Bone marrow (tissue), 2 donors: ENCODE data around the gene RAB44.

Experiments used
- DNase-seq, 2 donors: peaks; one replicate each; lab custom pipeline; 2025; lab: John Stamatoyannopoulos, UW

Gene RAB44

DNA sequence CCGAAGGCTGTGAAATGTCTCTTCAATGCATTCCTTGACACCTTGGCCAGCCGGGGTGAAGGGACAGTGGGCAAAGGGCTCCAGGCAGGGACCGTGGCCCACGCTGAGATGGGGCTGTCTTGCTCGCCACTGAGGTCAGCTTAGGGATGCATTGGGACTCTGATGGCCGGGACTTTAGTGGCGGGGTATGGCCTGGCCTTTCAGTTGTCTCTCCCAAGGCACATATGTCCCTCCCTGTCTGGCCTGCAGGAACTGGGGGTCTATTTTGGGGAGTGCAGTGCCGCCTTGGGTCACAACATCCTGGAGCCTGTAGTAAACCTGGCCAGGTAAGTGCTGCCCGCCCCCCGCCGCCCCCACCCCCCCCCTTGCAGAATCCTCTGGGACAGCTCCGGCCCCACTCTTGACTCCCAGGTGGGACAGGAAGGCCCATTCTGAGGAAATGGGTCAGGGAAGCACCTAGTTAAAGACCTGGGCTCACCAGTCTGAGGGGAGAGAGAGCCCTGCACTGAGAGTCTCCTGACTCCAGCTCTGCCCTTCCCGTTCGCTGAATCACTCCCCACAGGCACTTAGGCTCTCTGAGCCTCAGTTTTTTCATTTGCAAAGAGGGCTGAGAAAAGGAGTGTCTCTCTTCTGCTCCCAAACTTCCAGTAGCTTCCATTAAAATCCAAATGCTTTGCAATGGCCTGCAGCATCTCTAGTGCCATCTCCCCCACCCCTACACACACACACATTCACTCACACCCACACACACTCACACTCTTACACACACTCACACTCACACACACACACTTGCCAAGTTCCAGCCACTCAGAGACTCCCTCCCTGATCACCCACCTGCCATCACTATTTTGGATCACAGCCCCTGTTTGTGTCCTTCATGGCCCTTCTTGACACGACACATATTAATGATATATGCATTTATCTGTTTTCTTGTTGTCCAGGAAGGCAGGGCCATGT lies 33.1 kb downstream of the RAB44 start:
- DNase-seq, result no peak

DNA sequence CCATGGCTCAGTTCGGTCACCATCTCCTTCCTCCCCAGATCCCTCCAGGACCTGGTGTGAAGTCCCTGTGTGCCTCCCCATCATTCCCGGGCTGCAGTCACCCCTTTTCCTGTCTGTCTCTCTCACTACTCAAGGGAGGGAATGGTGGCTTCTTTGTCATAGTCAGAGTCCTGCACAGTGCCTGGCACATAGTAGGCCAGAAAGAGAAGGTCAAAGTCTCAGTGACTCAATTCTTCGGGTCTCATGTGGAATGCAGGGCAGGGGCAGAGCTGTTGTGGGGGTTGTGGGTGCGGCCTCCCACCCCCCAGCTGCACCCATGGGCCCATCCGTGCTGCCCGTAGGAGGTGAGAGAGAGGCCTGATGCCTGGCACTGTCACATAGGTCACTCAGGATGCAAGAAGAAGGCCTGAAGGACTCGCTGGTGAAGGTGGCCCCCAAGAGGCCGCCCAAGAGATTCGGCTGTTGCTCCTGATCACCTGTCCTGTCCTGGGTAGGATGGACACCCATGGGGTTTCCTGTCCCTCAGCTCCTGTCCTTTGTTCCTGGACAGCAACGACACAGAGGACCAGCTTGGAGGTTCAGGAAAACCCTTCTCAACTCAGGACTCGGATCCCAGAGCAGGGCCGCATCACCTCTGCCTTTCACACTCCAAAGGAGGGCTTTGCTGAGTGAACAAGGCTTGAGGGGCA lies 34.1 kb downstream of the RAB44 start:
- DNase-seq, result no peak

DNA sequence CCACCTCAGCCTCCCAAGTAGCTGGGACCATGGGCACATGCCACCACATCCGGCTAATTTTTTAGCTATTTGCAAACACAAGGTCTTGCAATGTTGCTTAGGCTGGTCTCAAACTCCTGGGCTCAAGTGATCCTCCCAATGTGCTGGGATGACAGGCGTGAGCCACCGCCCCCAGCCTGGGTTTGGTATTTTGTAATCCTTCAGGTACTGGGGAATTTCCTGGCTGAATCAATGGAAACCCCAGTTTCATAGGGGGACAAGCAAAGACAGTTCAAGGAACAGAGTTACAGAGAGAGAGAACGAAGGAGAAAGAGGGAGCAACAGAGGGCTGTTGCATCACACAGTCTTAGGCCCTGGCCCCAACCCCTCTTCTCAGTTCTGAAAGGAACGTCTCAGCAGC lies 35.7 kb downstream of the RAB44 start:
- DNase-seq, result no peak

DNA sequence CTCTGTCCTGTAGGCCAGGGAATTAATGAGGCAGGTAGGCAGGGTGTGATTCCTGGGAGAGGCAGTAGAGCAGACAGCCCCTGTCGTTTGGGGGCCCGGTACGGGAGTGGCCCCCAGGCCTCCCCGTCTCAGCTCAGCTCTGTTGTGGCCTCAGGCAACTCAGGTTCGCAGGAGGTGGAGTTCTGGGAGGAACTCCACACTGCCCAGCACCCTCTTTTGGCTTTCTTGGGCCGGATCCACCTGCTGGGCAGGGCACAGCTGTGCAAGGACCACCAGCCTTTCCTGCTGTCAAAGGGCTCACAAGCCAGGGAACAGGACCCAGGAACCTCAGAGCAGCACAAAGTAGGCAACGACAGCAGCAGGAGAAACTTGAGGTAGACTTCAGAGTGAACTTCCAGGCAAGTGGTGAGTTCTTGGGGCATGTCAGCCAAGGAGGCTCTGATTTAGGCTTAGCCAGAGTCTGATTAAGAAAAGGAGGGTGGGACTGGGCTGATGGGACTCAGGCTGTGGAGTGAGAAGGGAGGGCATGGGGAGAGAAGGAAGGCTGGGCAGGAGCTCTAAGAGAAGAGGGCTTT lies 36.9 kb downstream of the RAB44 start:
- DNase-seq, result no peak

DNA sequence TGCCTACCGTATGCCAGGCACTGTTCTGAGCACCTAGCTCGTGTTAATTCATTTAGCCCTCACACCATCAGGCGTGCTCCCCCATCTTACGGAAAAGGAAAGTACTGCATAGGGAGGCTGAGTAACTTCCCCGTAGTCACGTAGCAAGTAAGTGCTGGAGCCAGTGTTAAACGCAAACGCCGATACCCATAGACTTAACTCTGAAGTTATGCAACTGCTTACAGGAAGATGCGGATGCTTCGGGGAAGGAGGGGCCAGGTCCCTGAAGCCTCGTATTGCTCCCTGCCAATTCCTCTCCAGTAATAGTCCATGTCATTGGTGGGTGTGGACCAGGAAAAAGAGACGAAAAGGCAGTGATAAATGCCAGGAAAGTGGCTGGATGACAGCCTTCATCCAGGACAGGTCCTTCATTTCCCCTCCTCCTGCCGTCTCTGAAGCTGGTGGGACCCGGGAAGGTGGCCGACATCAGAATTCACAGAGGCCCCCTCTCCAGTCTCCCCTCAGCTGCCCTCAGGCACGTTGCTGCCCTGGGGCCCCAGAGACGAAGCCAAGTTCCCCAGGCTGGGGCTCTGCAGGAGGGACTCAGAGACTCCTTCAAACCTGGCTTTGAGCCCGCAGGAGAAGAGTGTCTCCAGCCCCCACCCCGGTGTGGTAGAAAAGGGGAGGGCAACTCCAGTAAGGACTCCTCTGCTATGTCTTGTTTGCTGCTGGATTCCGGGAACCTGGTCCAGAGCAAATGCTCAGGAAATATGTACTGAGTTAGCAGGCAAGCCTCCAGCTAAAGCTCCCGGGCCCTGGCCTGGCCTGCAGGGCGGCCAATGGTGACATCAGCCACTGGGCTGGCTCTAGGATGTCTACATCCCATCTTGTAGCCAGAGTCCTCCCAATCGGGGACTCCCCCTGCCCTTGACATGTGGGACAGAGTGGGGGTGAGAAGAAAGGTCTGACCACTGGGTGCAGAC lies 37.8 kb downstream of the RAB44 start:
- peak in 1 of 2 donors; percentile 48 for DNase-seq

DNA sequence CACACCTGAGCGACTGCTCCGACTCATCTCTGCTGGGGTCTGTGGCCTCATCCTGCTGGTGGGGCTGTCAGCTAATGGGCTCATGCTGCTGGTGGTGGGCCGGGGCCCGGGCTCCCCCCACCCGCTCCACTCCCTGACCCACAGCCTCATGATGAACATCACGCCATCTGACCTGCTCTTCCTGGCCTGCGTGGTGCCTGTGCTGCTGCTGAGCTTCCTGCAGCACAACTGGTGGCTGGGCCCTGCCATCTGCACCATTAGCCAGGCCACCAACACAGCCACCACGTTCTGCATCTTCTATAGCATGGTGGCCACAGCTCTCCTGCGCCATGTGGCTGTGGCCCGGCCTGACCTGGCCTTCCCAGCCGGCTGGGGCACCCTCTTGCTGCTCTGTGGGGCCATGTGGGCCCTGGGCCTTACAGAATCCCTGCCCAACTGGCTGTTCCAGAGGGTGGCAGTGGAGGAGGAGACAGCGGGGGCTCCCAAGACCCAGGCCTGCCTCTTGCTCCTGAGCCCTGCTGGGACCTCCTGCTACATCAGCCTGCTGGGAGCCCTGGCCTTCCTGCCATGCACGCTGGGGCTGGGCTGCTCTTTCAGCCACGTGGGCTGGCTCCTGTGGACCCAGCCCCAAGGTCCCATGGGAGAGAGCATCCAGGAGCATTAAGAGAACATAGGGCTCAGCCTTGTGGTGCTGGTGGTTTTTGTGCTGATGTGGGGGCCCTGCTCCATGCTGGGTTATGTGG lies 39.6 kb downstream of the RAB44 start:
- DNase-seq, result no peak

DNA sequence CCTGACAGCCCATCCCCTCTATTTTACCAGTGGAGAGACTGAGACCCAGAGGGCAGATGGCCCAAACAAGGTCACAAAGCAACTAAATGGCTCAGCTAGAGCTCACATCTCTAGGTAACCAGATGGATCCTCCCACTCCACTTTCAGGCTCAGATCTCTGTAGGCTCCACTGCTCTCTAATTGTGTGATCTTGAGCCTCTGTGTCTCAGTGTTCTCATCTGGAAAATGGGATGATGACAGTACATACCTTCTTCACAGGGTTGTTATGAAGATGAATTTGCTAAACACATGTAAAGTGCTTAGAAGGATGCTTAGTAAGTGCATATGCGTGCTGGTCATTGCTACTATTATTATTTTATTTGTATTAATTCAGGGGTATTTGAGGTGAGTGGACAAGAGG lies 40.5 kb downstream of the RAB44 start:
- no peak for DNase-seq

DNA sequence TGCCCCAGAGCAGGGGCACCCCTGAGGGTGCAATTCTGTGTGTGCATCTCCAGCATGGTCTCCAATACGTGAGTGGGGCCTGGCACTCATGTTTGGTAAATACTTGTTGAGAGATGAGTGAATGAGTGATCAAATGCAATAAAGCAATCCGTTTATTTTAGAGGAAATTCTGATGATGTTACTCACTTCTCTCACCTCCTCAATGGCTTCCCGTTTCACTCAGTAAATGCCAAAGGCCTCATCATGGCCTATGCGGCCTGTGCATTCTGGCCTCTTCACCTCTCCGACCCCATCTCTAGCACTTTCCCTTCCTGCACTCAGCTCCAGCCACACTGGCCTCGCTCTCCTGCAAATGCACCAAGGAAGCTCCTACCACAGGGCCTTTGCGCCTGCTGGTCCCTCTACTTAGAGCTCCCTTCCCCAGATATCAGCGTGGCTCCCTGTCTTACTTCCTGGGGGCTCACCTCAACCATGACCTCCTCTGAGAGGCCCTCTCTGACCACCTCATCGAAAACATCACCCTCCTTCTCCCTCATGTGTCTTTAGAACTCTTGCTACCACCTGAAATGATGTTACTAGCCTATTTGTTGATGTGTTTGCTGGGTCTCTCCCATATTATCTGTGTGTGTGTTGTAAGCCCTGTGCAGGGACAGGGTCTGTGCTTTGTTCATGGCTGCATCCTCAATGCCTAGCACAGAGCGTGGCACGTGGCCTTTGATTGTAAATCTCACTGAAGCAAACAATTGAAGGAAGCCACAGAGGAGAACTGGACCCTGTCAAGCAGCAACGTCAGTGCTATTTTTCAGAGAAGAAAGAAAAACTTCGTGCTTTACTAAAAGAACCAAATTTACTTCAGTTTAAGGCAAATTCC lies 42.6 kb downstream of the RAB44 start:
- DNase-seq, result no peak

DNA sequence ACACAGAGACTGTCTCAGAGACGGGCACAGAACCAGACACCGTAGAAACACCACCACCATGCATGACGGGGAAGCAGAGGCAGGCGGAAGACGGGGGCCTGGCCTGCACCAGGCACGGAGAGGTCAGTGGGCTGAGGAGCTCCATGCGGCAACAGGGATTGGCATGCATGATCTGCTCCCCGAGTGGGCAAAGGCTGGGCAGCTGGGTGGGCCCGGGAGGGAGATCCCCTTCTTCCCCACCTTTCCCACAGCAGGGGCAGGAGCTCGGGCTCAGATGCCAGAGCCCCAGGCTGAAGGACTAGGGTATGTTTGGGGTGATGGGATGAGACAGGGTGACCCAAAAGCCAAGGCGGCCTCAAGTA lies 43.2 kb downstream of the RAB44 start:
- DNase-seq, result no peak

DNA sequence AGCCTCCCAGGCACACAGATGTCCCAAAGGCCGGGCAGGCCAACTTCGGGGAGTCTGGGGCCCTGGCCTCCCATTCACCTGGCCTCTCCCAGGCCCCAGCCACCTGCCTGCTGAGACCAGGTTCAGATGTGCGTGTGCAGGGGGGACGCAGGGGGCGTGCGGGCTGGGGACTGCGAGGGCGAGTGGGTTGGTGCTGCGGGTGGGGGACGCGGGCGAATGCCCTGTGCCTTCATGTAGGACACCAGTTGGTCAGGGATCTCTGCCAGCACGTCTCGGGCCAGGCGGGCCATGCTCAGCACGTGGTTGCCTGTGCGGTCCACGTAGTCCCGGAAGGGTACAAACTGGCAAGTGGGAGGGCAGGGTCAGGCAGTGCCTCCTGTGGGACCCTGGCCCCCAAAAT lies 44.5 kb downstream of the RAB44 start:
- DNase-seq, result no peak

DNA sequence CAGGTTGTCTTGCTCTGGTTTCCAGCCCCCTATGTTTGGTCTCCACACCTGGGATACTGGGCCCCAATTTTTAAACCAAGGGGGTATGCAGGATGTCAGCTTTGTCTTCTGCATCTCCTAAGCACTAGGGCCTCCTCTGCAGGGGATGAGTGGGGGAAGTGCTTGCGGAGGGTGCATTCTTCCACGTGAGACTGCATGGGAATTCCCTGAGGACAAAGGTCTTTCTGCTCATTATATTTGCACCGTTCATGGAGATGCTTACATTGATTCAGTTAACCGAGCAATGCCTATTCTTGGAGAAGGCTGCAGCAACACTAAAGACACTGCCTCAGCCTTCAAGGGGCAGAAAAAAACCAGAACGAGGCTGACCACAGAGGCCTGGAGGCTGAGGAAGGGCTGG lies 45.4 kb downstream of the RAB44 start:
- no peak for DNase-seq

DNA sequence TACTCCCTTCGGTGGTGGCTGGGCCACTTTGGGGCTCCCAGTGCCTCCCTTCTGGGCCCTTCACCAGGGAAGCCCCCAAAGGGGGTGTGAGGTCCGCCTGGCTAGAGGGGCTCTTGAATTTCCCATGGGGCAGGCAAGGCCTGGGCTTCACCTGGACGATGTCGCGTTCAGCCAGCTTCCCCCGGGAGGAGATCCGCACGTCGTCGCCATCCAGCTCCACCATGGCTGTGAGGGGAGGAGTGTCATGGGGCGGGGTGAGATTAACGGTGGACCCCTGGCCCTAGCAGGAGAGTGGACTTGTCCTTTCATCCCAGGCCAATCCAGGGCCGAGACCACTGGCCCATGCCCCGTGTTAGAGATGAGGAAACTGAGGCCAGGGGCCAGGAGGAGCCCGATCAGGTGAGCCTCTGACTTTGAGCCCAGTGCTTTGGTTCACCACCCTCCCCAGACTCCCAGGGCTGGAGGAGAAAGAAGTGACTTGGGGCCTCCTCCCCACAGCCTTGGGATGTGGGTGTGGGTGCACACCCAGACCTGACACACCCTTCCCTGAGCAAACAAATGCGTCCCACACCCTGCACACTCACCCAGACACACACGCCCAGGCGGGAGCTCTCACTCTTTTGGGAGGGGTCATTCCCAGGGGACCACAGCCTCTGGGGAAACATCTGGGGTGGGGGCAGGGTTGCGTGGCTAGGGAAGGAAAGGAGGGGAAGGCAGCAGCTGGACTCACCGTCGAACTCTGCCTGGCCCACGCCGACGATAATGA lies 46.1 kb downstream of the RAB44 start:
- no peak for DNase-seq

DNA sequence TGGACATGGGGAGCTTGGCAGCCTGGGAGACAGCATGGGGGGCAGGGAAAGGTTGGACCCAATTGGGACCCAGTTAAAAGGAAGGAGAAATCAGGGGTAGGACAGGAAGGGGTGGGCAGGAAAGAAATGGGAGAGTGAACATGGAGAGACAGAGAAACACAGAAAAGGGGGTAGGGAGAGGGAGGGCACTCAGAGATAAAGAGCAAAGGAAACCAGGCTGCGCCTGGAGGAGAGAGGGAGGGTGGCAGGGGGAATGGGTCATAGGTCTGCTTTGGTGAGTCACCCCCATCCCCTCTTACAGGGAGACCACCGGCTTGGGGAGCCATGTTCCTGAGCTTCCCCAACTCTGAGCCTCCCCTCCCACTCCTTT lies 46.7 kb downstream of the RAB44 start:
- DNase-seq, result no peak

DNA sequence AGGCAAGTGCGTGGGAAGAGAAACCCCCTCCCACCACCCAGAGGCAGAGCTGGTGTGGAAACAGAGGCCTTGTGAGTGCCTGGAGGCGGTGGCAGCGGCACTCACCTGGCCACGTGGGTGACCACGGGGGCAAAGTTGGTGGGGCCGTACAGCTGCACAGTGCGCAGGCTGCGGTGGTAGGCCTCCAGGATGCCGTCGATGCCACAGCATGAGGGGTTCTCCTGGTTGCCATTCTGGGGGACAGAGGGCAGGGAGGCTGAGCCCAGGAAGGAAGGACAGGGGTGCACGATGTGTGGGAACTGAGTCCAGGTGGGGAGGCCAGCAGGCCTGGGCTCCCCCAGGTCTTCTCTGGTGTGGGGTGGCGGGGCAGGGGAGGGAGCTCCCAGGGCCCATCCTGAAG lies 47.7 kb downstream of the RAB44 start:
- DNase-seq, result no peak

DNA sequence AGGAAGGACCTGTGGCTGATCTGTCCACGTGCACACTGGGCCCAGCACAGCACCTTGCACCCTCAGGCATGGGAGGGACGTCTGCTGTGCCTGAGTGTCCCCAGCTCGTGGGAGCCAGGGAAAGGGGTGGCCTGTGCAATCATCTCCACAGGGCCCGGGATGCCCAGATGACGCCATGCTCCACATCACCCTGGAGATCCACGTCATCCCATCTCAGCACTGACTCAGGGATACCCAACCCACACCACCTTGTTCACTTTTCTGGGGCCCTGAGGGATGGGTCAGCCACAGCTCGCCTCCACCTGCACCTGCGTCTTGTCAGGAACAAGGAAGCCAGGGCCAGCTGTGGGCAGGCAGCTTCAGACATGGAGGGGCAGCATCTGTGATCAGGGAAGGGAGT lies 48.2 kb downstream of the RAB44 start:
- DNase-seq, result no peak

DNA sequence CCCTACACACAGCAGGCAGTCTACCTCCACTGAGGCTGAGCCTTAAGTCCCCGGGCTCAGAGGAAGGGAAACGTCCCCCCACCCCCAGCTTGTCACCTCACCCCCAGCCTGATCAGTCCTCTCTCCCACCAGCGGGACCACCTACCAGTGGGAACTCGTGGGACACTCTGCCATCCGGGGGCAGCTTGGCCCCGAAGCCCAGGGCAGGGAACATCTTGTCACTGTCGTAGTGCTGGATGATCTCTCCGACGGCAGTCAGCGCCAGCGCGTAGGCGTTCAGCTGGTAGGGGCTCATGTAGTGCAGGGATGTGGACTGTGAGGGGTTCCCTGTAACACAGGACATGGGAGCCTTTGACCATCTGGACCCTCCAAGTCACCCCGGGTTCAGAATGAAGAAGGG lies 48.6 kb downstream of the RAB44 start:
- no peak for DNase-seq

DNA sequence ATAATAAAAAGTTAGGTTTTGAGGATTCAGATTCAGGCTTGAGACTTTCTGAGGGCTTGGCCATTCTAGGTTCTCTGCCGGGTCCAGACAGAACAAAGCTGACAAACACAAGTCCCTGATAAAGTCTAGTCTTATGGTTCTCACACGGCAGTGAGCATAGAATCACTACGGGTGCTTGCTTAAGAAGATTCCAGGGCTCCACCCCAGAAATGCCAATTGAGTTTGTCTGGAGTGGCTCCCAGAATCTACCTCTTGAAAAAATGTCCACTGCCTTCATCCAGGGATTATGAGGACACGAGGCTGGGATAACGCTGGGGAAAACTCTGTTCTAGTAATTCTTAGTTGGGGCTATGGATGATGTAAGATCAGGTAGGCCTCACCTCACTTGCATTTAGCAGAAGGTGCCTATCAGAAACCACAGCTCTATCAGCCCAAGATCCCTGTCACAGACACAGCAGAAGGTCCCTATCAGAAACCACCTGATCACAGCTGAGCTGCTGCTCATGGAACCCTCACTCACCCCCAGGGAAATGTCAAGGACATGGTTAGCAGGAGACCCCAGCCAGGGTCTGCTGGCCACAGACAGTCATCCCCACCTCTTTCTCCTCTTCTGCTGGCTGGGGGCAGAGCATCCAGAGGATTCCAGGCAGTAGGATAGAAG lies 52.3 kb downstream of the RAB44 start:
- DNase-seq, result no peak

DNA sequence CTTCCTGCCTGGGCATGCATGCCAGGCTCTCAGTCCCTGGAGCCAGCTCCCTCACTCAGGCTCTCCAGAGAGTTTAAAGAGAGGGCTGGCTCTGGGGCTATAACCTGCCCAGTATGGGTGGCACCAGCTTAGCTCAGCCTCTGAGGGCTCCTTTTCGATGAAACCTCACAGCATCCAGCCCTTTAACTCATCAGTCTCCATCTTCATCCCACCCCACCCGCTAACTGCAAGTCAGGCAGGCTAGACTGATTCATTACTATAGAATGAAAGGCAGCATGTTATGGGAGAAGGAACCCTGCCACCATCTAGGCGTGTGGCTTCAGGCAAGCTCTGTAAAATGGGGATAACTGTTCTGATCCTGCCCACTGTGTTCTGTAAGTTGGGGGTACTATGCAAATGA lies 53.5 kb downstream of the RAB44 start:
- no peak for DNase-seq

DNA sequence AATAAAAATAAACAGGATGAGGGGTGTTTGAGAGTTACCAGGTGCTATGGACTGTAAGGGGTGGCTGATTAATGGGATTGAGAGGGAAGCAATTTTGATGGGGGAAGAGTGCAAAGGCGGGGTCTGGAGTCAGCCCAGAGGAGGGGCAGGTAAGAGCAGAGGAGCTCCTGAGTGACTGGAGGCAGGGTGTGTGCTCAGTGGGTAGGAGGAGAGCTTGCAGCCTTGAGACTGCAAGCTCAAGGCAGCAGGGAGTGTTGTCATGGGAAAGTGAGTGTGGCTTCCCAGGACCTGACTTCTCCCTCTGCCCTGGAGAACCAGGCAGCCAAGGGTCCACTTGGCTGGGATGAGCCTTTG lies 54.2 kb downstream of the RAB44 start:
- DNase-seq, result no peak
